GM19467 (cell line): ENCODE data around the gene TKFC.

Source experiments
- ATAC-seq: cut with Tn5 transposase; IDR thresholded peaks from one replicate; pipeline ENCODE4 v1.9.1; 2021; ENCODE audit warnings: mild to moderate bottlenecking, moderate library complexity; ENCODE audit not compliant: unreplicated experiment

Gene TKFC

DNA sequence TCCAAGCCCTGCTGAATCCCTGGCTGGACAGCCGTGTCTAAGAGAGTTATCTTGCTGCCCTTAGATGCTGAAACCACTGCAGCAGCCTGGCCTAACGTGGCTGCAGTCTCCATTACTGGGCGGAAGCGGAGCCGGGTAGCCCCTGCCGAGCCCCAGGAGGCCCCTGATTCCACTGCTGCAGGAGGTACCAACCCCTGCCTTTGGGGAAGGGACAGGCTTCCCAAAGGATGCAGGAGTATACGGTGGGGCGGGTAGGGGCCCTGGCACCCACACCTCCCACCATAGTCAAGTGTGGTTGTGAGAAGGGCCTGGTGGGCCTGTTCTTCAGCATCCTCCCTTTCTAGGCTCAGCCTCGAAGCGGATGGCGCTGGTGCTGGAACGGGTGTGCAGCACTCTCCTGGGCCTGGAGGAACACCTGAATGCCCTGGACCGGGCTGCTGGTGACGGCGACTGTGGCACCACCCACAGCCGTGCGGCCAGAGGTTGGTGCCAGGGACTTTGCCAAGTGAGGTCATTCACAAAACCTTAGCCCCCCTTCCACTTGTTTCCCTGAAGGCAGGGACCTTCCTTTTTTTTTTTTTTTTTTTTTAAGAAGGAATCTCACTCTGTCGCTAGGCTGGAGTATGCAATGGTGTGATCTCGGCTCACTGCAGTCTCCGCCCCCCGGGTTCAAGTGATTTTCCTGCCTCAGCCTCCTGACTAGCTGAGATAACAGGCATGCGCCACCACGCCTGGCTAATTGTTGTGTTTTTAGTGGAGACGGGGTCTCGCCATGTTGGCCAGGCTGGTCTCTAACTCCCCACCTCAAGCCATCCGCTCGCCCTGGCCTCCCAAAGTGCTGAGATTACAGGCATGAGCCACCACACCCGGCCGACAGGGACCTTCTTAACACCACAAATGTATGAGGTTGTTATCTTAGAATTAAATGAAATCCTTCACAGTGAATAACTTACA, 11.0 kb downstream of the TKFC start:
- no peak for ATAC-seq

DNA sequence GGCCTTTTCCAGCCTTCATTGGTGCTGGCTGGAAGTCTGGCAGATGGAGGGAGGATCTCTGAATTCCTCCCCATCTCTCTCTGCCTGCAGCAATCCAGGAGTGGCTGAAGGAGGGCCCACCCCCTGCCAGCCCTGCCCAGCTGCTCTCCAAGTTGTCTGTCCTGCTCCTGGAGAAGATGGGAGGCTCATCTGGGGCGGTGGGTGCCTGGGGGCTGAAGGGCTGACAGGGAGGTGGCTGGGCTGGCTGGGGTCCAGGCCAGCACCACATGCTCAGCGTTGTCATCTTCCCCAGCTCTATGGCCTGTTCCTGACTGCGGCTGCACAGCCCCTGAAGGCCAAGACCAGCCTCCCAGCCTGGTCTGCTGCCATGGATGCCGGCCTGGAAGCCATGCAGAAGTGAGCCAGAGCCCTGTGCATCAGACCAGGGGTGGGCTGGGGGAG, 12.2 kb downstream of the TKFC start:
- no peak for ATAC-seq

- no peak for ATAC-seq
Measured at GRCh38 chr11:61345954-61346843, 13.2 kb downstream of the TKFC start.

DNA sequence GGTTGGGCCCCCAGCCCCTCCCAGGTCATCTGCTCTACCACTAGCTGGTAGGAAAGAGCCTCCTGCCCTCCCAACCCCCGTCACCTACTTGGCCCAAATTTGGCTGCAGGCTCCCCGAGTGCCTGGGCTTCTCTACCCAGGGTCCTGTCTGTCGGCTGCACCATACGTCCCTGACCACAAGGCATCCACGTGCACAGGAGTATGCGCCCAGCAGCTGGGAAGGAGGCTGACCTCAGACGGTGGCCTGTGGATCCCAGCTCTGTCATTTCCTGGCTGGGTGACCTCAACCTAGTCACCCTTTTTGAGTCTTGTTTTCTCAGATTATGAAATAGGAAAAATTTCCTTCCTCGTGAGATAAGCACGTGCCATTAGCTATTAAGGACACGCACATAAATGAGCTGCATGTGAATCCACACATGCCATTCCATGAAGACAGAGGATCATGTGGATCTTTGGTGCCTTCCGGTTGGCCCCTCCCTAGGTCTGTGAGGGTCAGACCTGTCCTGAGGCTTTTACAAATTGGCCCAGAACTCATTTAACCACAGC, 15.0 kb downstream of the TKFC start:
- ATAC-seq: no peak

- ATAC-seq: no peak
Measured at GRCh38 chr11:61349189-61349751, 16.2 kb downstream of the TKFC start.

- ATAC-seq: no peak
Measured at GRCh38 chr11:61349916-61350315, 16.9 kb downstream of the TKFC start.

DNA sequence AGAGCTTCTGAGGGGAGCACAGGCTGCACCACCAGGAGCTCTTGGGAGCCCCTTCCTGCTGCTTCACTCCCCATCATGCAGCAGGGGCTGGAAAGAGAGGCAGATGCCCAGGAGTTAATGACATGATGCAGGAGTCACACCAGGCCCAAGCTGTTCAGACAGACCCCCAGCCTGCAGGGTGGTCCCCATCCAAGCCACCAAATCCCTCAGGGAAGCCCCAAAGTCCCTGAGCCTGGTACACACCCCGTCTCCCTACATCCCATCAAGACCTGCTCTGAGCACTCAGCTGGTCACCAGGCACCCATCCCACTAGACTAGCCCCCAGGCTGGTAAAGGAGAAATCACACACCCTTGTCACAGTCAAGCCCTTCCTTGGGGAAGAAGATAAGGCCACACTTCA, 17.3 kb downstream of the TKFC start:
- ATAC-seq: no peak

DNA sequence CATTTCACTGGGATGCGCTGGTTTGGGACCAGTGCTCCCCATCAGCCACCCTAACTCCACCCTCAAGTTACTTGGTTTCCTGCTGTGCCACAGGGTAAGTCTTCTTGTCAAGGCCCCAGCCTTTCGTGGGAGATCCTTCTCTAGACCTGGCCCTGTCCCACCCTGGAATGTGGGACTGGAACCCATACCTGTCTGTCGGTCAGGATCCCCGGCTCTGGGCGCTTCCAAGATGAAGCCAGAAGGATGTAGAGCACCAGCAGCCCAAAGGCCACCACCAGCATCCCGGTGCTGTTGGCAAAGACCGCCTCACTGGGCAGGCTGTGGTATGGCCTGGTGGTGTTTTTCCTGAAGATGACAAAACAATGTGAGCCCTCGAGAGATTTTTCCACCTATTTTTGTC, 17.8 kb downstream of the TKFC start:
- ATAC-seq: no peak

DNA sequence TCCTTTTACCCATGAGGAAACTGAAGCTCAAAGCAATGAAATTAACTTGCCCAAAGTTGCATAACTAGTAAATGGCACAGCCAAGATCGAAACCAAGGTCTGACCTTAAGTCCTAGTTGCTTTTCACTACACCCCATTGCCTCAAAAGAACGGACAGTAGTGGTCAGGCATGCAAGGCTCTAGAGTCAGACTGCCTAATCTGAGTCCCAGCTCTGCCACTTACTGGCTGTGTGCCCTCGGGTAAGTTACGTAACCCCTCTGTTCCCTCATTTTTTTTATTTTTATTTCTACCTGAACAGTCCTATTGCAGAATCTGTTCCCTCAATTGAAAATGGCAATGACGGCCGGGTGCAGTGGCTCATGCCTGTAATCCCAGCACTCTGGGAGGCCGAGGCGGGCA, 19.0 kb downstream of the TKFC start:
- no peak for ATAC-seq

DNA sequence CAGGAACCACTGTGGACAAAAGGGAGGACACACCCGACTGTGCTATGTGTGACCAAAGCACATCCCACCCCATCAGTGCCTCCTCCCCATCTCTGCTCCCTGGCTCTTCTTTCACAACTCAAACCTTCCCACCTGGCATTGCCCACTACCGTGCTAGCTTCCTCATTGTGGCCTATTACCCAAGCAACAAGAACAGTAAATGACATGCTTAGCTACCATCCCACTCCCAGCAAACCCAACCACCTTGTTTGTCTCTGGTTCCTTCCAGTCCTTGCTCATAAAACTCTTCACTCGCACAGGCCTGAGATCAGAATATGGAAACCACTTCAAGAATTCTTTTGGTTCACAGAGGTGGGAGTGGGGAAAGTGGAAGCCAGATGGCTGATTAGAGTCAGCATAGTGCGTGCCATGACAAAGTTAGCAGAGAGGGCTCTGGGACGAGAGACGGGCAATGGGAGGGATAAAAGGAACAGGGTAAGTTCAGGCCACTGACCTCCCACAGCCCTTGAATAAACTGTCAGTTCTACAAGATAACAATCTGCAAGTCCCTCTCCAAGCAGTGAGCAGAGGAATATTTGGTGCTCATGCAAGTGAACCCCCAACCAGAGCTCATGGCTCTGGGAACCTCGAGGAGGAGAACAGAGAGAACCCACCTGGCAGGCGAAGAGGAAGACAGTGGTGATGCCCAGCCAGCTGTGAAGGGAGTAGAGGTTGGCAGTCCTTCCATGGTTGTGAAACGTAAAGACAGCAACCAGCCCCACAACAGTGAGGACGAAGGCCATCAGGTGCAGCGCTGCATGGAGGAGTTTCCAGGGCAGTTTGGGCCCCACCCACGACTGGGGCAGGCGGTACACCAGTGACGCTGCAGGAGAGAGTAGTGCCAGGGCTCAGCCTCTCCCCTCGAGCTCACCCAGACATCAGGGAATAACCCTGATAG, 20.4 kb downstream of the TKFC start:
- no peak for ATAC-seq

GRCh38 chr11:61354208-61354607, 21.2 kb downstream of the TKFC start:
- no peak for ATAC-seq

DNA sequence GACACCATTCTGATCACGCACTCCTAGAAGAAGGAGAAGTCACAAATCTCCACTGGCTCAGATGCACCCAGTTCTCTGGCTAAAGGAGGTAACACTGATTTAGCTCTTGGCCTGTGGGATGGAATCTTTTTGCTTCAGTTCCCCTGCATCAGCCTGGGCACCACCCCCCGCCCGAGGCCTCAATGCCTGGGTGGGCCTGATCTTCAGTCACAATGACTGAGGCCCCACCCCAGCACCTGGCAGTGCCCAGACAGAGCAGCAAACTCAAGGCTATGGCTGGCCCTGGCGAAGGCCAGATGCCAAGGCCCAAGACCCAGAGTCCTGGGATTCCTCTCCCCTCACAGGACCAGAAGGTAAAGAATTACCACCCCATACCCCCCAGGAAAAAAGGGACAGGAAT, 23.7 kb downstream of the TKFC start:
- no peak for ATAC-seq

DNA sequence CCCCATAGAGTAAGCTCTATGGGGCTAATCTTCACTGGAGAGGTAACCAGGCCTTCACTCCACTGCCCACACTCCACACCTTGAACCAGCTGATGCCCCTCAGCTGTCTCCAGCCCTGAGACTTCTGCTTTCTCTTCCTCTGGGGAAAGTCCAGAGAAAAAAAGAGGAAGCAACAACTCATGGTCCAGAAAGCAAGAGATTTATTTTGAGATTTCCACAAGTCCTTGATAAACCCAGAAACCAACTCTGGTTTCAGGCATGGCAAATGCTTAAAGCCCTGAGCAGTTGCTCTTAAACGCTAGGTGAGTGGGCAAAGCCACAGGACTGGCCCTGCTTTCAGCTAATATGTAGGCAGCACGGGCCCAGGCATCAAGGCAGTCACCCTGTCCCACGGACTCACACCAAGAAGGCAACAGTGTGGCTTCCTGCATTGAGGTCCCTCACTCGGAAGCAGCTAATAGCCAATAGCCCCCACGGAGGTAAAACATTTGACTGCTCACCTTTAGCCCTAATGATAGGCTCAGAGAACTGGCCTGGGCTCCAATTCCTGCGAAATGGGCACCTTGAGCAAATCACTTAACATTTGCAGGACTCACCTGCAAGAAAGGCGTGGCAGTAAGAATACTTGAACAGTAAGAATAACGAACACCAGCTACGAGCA, 24.3 kb downstream of the TKFC start:
- ATAC-seq: peak; percentile 43

DNA sequence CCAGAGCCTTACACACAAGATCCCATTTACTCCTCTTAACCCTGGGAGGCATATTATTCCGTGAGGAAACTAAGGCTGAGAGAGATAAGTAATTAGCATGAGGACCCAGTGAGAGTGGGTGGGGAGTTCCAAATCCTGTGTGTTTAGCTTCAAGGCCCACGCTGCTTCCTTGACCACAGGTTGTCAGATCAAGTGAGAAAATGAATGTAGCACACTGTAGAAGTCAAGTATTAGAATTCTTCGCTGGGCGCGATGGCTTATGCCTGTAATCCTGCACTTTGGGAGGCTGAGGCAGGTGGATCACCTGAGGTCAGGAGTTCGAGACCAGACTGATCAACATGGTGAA, 24.8 kb downstream of the TKFC start:
- no peak for ATAC-seq

DNA sequence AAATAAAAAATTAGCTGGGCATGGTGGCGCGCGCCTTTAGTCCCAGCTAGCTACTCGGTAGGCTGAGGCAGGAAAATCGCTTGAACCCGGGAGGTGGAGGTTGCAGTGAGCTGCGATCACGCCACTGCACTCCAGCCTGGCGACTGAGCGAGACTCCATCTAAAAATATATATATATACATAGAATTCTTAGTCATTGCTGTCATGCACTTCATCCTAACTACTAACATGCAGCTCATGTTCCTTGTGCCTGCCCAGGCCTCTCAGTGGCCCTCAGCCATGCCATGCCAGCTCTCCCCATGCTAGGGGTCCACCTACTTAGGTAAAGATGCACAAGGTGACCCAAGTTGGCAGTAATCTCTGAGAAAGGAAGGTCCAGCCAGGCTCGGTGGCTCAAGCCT, 25.5 kb downstream of the TKFC start:
- no peak for ATAC-seq

- ATAC-seq: no peak
Measured at GRCh38 chr11:61359516-61359915, 26.5 kb downstream of the TKFC start.

DNA sequence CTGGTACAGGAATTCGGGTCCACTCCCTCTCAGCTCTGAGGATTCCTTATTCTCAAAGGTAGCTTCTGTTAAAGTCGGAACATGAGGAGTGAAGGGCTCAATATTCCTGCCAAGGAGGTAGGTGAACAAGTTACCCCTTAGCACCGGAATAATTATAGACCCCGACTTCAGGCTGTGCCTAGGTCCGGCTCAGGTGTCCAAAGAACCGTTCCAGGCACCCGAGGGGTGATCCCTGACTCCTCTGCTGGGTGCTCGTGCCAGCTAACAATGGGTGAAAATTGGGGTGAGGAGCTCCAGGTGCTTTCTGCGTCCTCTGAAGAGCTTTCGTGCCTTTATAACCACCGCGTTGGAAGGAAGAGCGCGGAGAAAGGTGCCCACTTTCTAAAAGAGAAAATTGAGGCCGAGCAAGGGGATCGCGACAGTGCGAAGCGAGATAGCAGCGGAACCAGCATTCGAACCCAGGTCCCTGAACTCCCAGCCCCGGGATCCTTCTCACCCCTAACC, 28.3 kb downstream of the TKFC start:
- no peak for ATAC-seq

- ATAC-seq: peak; percentile 78
Measured at GRCh38 chr11:61361741-61362541, 28.9 kb downstream of the TKFC start, which contains the start of the genes CYB561A3 and TMEM138. CYB561A3 (minus strand) TSS chr11:61361882; CDS start chr11:61356713, 5,169 bp downstream. TMEM138 (plus strand) TSS chr11:61362374; CDS start chr11:61364391, 2,017 bp downstream.
